ENCODE measurements around the gene CMTM6.
"Not testable (repeated sequence)": the region's sequence is repeated elsewhere in the genome, so short reads cannot be mapped to it uniquely, and the experiment has no call there.

CMTM6 gene

GRCh38 chr3:32464726-32465125 is 37.9 kb downstream of the CMTM6 start:
- not testable (repeated sequence) for DNase-seq

- DNase-seq: not testable (repeated sequence)
Observed at GRCh38 chr3:32463415-32463814, 39.2 kb downstream of the CMTM6 start.

DNA sequence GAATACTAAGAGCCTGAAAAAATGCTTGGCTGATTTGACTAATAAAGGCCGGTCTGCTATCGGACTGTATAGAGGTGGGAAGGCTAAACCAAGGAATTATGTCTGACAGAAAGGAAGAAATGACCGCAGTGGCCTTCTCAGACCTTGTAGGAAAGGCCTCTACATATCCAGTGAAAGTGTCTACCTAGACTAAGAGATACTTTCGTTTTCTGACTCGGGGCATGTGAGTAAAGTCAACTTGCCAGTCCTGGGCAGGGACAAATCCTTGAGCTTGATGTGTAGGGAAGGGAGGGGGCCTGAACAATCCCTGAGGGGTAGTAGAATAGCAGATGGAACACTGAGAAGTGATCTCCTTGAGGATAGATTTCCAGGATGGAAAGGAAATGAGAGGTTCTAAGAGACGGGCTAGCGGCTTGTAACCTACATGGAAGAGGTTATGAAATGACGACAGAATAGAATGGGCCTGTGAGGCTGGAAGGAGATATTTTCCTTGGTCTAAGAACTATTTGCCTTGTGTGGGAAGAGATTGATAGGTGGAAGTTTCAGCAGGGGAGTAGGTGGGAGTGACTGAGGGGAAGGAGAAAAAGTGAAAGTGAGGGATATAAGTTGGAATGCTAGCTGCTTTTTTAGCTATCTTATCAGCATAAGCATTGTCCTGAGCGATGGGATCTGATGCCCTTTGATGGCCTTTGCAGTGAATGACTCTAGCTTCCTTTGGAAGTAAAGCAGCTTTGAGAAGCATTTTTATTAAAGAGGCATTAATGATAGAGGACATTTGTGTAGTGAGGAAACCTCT is 40.3 kb downstream of the CMTM6 start:
- DNase-seq: peak in 2 of 5 experiments; percentile 17 to 69

GRCh38 chr3:32460817-32461496 is 41.7 kb downstream of the CMTM6 start:
- not testable (repeated sequence) for DNase-seq

DNA sequence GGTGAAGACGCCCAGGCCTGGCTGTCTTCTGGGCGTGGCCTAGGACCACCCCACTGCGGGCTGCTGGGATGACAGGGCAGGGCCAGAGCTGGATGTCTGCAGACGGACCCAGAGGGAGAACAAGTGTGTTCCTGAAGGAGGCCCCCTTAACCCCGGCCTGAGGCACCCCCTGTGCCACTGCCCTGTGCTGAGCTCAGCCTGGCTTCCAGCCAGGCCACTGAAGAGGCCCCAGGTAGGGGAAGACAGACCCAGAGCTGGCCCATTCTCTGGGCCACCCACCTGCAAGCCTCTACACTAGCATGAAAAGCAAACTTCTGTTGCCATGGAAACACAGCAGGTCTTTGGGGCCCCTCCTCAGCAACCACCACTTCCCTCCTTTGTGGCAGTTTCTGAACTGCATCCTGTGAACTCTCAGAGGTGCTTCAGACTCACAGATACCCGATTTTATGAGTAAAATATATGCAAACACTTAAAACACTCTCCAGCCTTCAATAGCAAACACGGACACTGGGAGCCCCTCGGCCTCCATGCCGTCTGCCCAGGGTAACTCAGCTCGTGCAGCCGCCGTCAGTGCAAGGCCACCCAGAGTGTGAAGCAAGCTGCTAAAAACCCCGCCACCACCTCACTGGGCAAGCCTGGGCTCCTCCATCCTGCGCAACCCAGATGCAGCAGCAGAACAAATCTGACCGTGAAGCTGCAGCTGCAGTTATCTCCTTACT is 42.5 kb downstream of the CMTM6 start:
- DNase-seq: peak; percentile 38 to 96 (median 73)

DNA sequence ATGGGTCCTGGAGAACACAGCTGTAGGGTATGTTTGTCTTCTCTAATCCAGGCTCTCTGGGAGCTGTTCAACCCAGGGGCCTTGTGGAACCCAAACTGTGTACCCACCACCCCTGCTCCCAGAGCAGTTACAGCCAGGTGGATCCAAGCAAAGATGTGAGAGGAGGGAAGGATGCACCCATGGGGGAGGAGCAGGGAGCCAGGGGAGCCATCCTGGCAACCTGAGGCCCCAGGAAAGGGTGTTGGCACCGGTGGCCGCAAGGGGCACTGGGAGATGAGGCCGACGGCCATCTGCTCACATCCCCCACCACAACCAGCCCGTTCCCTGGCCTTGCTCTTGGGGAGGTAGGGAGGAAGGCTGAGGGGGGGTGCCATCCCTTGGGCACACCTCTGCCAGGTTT is 43.2 kb downstream of the CMTM6 start:
- no peak for DNase-seq

DNA sequence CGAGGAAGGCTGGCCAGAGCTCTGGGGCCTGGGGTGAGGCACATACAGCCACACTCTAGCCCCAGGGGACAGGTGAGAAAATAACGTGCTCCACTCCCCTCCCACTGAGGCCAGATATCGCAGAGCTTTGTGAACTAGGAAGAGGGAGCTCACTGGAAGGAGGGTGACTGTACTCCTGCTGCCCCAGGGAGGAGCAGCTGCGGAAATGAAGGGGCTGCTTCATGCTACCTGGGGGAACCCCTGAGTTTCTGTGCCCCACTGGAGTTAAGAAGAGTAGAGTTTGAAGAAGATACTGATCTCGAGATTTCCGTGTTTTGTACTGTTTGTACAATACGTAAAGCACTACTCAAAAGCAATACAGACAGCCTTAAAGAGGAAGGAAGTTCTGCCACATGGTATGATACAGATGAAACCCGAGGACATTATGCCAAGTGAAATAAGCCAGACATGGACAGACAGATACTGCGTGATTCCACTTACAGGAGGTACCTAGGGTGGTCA is 44.6 kb downstream of the CMTM6 start:
- peak in 4 of 5 experiments; percentile 34 to 85 (median 76) for DNase-seq

- DNase-seq: no peak
Observed at GRCh38 chr3:32456429-32457130, 46.1 kb downstream of the CMTM6 start.

- peak in 2 of 5 experiments; percentile 16 to 62 for DNase-seq
Observed at GRCh38 chr3:32455609-32456428, 46.8 kb downstream of the CMTM6 start.

DNA sequence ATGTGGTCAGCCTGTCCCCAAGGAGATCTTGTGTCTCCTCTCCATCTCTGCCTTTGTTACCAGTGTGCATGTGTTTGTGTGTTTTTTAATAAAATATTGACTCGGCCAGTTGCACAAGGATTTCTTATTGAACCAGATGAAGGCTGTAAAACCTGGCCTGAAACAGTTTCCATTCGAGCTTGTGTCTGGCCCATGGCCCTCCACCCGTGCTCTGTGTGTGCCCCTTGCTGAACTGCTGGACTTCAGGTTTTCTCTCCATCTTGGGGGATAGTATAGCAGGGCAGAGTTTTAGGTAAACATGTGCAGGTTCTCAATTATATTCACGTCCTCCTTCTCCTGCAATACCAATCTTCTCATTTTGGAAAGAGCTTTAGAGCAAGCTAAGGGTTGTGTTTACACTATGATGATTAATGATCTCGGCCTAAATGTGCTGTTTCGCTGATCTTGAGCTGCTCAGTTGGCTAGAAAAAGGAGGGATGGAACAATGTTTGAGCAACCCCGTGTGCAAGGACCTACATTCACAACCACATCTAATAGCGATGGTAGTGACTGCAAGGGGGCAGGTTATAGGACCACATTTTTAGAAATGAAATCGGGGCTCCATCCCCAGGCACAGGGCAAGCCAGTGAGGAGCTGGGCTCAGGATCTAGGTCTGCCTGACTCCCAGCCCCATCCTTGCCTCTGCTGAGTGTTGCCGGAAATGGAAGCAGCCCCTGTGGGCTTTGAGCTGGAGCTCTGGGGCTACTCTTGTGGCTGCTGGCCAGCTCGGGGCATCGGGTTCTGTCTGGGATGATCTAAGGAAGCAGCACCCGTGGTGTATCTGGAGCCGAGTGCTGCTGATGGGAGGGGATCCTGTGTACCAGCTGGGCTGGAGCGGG is 47.7 kb downstream of the CMTM6 start:
- DNase-seq: no peak

DNA sequence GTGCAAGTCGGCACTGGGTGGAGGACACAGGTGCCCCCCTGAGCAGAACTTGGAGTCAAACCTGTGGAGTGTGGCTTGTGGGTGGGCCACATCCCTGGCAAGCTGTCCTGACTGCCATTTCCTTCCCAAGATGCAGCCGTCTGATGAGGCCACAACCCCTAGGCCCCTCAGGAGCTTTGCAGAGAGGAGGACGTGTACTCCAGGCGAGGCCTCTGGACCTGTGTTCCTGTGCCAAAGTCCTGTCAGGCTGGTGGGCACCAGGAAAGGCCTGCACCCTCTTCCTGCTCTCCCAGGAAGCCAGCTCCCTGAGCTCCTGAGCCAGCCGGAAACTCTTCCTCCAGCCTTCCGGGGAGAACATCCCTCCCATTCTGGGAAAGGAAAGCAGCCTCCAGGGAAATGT is 48.5 kb downstream of the CMTM6 start:
- DNase-seq: no peak

DNA sequence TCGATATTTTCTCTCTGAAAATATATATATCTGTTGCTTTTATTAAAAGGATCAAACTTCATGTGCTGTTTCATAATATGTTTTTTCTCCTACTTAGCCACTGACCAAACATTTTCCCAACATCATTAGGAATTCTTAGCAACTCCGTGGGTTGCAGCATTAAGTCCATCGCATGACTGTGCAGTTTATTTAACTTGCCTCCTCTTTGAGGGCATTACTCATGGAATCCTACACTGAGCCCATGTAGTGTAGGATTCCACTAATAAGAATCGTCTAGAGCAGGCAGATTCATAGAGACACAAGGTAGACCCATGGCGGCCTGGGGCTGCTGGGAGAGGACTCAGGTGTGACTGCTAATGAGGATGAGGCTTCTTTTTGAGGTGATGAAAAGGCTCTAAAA is 49.3 kb downstream of the CMTM6 start:
- no peak for DNase-seq

DNA sequence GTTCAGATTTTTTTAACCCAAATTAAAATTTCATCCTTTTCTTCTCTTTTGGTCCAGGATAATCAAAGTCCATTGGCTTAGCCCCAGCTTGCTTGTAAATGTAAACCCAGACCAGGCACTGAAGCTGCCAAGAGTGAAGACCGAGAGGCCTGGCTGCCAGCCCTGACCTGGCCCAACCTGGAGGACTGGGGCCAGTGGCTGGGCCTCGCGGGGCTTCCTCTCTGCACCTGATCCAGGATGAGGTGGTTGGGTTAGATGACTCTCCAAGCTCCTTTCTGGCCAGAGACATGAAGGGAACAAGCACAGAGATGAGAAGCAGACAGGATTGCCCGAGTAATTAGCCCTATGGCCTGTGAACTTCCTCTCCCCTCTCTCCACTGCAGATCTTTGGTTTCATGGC is 50.6 kb downstream of the CMTM6 start:
- no peak for DNase-seq

GRCh38 chr3:32450992-32451659 is 51.5 kb downstream of the CMTM6 start:
- no peak for DNase-seq

- no peak for DNase-seq
Observed at GRCh38 chr3:32450426-32450825, 52.2 kb downstream of the CMTM6 start.

- DNase-seq: no peak
Observed at GRCh38 chr3:32449691-32450090, 53.0 kb downstream of the CMTM6 start.

GRCh38 chr3:32448686-32449474 is 53.8 kb downstream of the CMTM6 start:
- DNase-seq: no peak

DNA sequence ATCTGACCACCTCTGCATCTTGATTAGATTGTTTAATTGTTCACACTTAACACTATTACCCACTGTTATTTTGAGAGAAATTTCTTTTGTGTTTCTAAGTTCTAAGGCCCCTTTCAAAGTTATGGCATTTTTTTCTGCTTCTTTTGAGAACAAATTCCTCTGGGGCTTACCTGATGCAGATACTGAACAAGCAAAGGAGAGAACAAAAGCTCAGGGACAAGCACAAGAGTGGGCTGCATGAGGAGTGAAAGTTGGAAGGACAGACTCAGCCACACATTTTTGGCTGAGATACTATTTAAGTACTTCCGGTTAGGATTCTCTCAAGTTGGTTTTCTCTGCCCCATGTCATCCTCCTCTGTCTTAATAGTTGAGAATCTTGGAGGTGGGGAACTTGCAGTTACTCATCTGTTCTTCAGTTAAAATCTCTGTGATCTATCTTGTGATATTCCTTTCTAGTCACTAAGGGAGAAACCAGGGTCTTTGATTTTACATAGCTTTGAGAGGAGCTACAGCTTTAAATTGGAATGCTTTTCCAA is 54.7 kb downstream of the CMTM6 start:
- DNase-seq: no peak

GRCh38 chr3:32443478-32443877 is 59.2 kb downstream of the CMTM6 start:
- no peak for DNase-seq
